Activated CD8-positive, alpha-beta memory T cell treated with anti-CD3 and anti-CD28 coated beads, Interleukin-2, amount 10 ng/mL, durations not matched to agents 7 days and 5 days (primary cell): ENCODE data around the gene HSPE1. TPM values are rescaled to one million over a fixed set of nuclear protein-coding genes. Genes with fewer than 3 reads are reported as not detected.
A peak's percentile ranks its signal among the peaks of the same experiment; 100 is the strongest.
"Not testable (repeated sequence)": the region's sequence is repeated elsewhere in the genome, so short reads cannot be mapped to it uniquely, and the experiment has no call there.

Source experiments
- ATAC-seq: fragments of 150-1000 bp; cut with Tn5 transposase; one replicate; pipeline ENCODE4 v1.10.0; 2021; ENCODE audit warnings: moderate library complexity
- CTCF ChIA-PET: fragments of 350-600 bp; sonication (Branson Sonifier 250); formaldehyde crosslinking; loops from one replicate; lab custom pipeline; 2021; ENCODE audit warnings: antibody characterized with exemption; lab: Charles Lee
- DNase-seq: peaks from one replicate; pipeline ENCODE4 v3.0.0-alpha.2; 2020
- H3K27ac Mint-ChIP-seq: one replicate; pipeline ENCODE4 v1.8.0; 2021; ENCODE audit warnings: mild to moderate bottlenecking, mixed read lengths
- H3K27me3 Mint-ChIP-seq: one replicate; pipeline ENCODE4 v1.8.0; 2021; ENCODE audit warnings: mixed read lengths
- H3K36me3 Mint-ChIP-seq: one replicate; pipeline ENCODE4 v1.8.0; 2021; ENCODE audit warnings: mild to moderate bottlenecking, mixed read lengths
- H3K4me1 Mint-ChIP-seq: one replicate; pipeline ENCODE4 v1.8.0; 2021; ENCODE audit warnings: mixed read lengths
- H3K4me3 Mint-ChIP-seq: one replicate; pipeline ENCODE4 v1.8.0; 2021; ENCODE audit warnings: mild to moderate bottlenecking, moderate library complexity, mixed read lengths
- H3K9me3 Mint-ChIP-seq: one replicate; pipeline ENCODE4 v1.8.0; 2022; ENCODE audit warnings: low read depth, mixed read lengths
- total RNA-seq, 2 experiments: library from RNA; stranded (reverse); gene quantifications; one replicate each; pipeline ENCODE4 v1.2.3, GENCODE V29; 2021

The HSPE1 gene
- 100 to 1,000 TPM; 149 to 170 TPM for total RNA-seq

GRCh38 chr2:197499594-197500502, at the start of gene HSPE1, which contains the start of gene HSPD1:
Gene HSPE1 (plus strand): TSS chr2:197500379. CDS start chr2:197500437, 58 bp downstream.
Gene HSPD1 (minus strand): TSS chr2:197499840. CDS start chr2:197498848, 992 bp downstream.
- Mint-ChIP-seq H3K27me3 (no peaks in the 10 kb centered on the region), H3K27ac (peak within 1 kb of the TSS; percentile 98), H3K4me3 (peak within 1 kb of the TSS; percentile 100), H3K4me1 (peaks cover 57% of the 10 kb centered on the region), H3K9me3 (no peaks in the 10 kb centered on the region), H3K36me3 (peaks cover 72% of the 10 kb centered on the region)
- ATAC-seq: peak; percentile 86
- DNase-seq: peak; percentile 99
- CTCF ChIA-PET: interaction anchor here (0.8 to 2.6 kb wide), 7 partner anchors 9 to 280 kb away, joined by 3 to 13 read pairs (median 3); partner anchors contain the start of genes MOB4 and SF3B1

GRCh38 chr2:197450465-197450864, 49.7 kb upstream of the HSPE1 start:
- no peaks in the 10 kb centered on the region for H3K9me3 Mint-ChIP-seq
- no peak overlapping the region for H3K27ac Mint-ChIP-seq
- CTCF ChIA-PET: interaction anchor here (1.1 to 1.8 kb wide), 2 partner anchors 11 to 15 kb away, joined by 4 read pairs; partner anchors contain the start of gene SF3B1
- peaks cover 3% of the 10 kb centered on the region for H3K36me3 Mint-ChIP-seq
- peaks cover 3% of the 10 kb centered on the region for H3K27me3 Mint-ChIP-seq
- no peak overlapping the region for H3K4me3 Mint-ChIP-seq
- DNase-seq (no peak), ATAC-seq (no peak)
- peaks cover 23% of the 10 kb centered on the region for H3K4me1 Mint-ChIP-seq

- CTCF ChIA-PET: interaction anchor here (0.9 to 1.8 kb wide), 4 partner anchors 8 to 26 kb away, joined by 3 to 4 read pairs (median 4); partner anchors contain the start of gene SF3B1
- H3K27ac Mint-ChIP-seq, DNase-seq, H3K4me3 Mint-ChIP-seq, H3K36me3 Mint-ChIP-seq, ATAC-seq, H3K27me3 Mint-ChIP-seq, H3K9me3 Mint-ChIP-seq: not testable (repeated sequence)
- H3K4me1 Mint-ChIP-seq: peaks cover 28% of the 10 kb centered on the region
These were observed 49.2 kb upstream of the HSPE1 start for GRCh38 chr2:197450935-197451358.

- H3K27ac Mint-ChIP-seq: peak overlapping the region; percentile 100
- ATAC-seq (no peak), DNase-seq (no peak)
- H3K4me3 Mint-ChIP-seq: peak overlapping the region; percentile 94
- peaks cover 9% of the 10 kb centered on the region for H3K36me3 Mint-ChIP-seq
- no peaks in the 10 kb centered on the region for H3K9me3 Mint-ChIP-seq
- H3K4me1 Mint-ChIP-seq: peaks cover 36% of the 10 kb centered on the region
- peaks cover 3% of the 10 kb centered on the region for H3K27me3 Mint-ChIP-seq
- CTCF ChIA-PET: interaction anchor here (0.6 to 2.0 kb wide), 7 partner anchors 12 to 64 kb away, joined by 3 to 8 read pairs (median 4); partner anchors contain the start of gene SF3B1
These were observed 47.4 kb upstream of the HSPE1 start for GRCh38 chr2:197452754-197453122.

GRCh38 chr2:197453123-197453913, 46.9 kb upstream of the HSPE1 start, which contains the start of gene COQ10B:
Gene COQ10B (plus strand): TSS chr2:197453552. CDS start chr2:197453561, 9 bp downstream.
- peaks cover 10% of the 10 kb centered on the region for H3K36me3 Mint-ChIP-seq
- H3K27me3 Mint-ChIP-seq: no peaks in the 10 kb centered on the region
- H3K27ac Mint-ChIP-seq: peak within 1 kb of the TSS; percentile 100
- peak within 1 kb of the TSS; percentile 94 for H3K4me3 Mint-ChIP-seq
- CTCF ChIA-PET: interaction anchor here (0.6 to 2.0 kb wide), 7 partner anchors 13 to 63 kb away, joined by 3 to 8 read pairs (median 4); partner anchors contain the start of gene SF3B1
- ATAC-seq (peak; percentile 92), DNase-seq (peak; percentile 100)
- peaks cover 38% of the 10 kb centered on the region for H3K4me1 Mint-ChIP-seq
- H3K9me3 Mint-ChIP-seq: no peaks in the 10 kb centered on the region

- Mint-ChIP-seq H3K9me3 (no peaks in the 10 kb centered on the region), H3K27me3 (no peaks in the 10 kb centered on the region), H3K4me3 (peak overlapping the region; percentile 94), H3K36me3 (peaks cover 11% of the 10 kb centered on the region), H3K4me1 (peaks cover 38% of the 10 kb centered on the region), H3K27ac (peak overlapping the region; percentile 100)
- DNase-seq: no peak
- CTCF ChIA-PET: interaction anchor here (1.2 to 2.0 kb wide), 3 partner anchors 13 to 21 kb away, joined by 4 to 8 read pairs (median 8); partner anchors contain the start of gene SF3B1
- no peak for ATAC-seq
These were observed 46.2 kb upstream of the HSPE1 start for GRCh38 chr2:197453914-197454398.

- H3K9me3 Mint-ChIP-seq: no peaks in the 10 kb centered on the region
- CTCF ChIA-PET: interaction anchor here (0.9 kb wide), 1 partner anchor 59 kb away, joined by 3 read pairs; no protein-coding TSS in a partner anchor
- ATAC-seq (no peak), DNase-seq (no peak)
- peak overlapping the region; percentile 94 for H3K4me3 Mint-ChIP-seq
- H3K27ac Mint-ChIP-seq: peak overlapping the region; percentile 100
- no peaks in the 10 kb centered on the region for H3K27me3 Mint-ChIP-seq
- H3K36me3 Mint-ChIP-seq: peaks cover 15% of the 10 kb centered on the region
- H3K4me1 Mint-ChIP-seq: peaks cover 43% of the 10 kb centered on the region
These were observed 45.3 kb upstream of the HSPE1 start for GRCh38 chr2:197454923-197455322.

GRCh38 chr2:197455428-197455827, 44.8 kb upstream of the HSPE1 start:
- DNase-seq: no peak
- H3K4me3 Mint-ChIP-seq: peak overlapping the region; percentile 11
- CTCF ChIA-PET: interaction anchor here (0.9 kb wide), 1 partner anchor 58 kb away, joined by 3 read pairs; no protein-coding TSS in a partner anchor
- H3K9me3 Mint-ChIP-seq: no peaks in the 10 kb centered on the region
- no peaks in the 10 kb centered on the region for H3K27me3 Mint-ChIP-seq
- peak overlapping the region; percentile 43 for H3K27ac Mint-ChIP-seq
- H3K36me3 Mint-ChIP-seq: peaks cover 18% of the 10 kb centered on the region
- H3K4me1 Mint-ChIP-seq: peaks cover 43% of the 10 kb centered on the region
- ATAC-seq: no peak

GRCh38 chr2:197460649-197461048, 39.5 kb upstream of the HSPE1 start:
- peaks cover 35% of the 10 kb centered on the region for H3K36me3 Mint-ChIP-seq
- CTCF ChIA-PET: interaction anchor here (0.6 kb wide), 1 partner anchor 30 kb away, joined by 4 read pairs; no protein-coding TSS in a partner anchor
- no peak for ATAC-seq

GRCh38 chr2:197461057-197461456, 39.1 kb upstream of the HSPE1 start:
- Mint-ChIP-seq H3K36me3 (peaks cover 33% of the 10 kb centered on the region), H3K4me3 (no peak overlapping the region), H3K27ac (no peak overlapping the region), H3K9me3 (no peaks in the 10 kb centered on the region), H3K4me1 (peaks cover 16% of the 10 kb centered on the region), H3K27me3 (no peaks in the 10 kb centered on the region)
- CTCF ChIA-PET: interaction anchor here (0.6 kb wide), 1 partner anchor 30 kb away, joined by 4 read pairs; no protein-coding TSS in a partner anchor
- DNase-seq: no peak
- no peak for ATAC-seq

More at GRCh38 chr2:197460649-197461048, 39.5 kb upstream of the HSPE1 start:
- Mint-ChIP-seq H3K27me3 (no peaks in the 10 kb centered on the region), H3K4me1 (peaks cover 19% of the 10 kb centered on the region), H3K27ac (no peak overlapping the region), H3K9me3 (no peaks in the 10 kb centered on the region), H3K4me3 (no peak overlapping the region)
- no peak for DNase-seq

GRCh38 chr2:197464175-197464574, 36.0 kb upstream of the HSPE1 start:
- Mint-ChIP-seq H3K9me3 (no peaks in the 10 kb centered on the region), H3K36me3 (peaks cover 43% of the 10 kb centered on the region)
- ATAC-seq: no peak

GRCh38 chr2:197472166-197472565, 28.0 kb upstream of the HSPE1 start:
- CTCF ChIA-PET: no interaction called here
- ATAC-seq (no peak), DNase-seq (no peak)
- peaks cover 5% of the 10 kb centered on the region for H3K4me1 Mint-ChIP-seq
- H3K27me3 Mint-ChIP-seq: no peaks in the 10 kb centered on the region
- peaks cover 36% of the 10 kb centered on the region for H3K36me3 Mint-ChIP-seq
- H3K4me3 Mint-ChIP-seq: no peak overlapping the region
- H3K27ac Mint-ChIP-seq: no peak overlapping the region
- no peaks in the 10 kb centered on the region for H3K9me3 Mint-ChIP-seq

More at GRCh38 chr2:197464175-197464574, 36.0 kb upstream of the HSPE1 start:
- Mint-ChIP-seq H3K4me3 (no peak overlapping the region), H3K27me3 (no peaks in the 10 kb centered on the region), H3K27ac (no peak overlapping the region), H3K4me1 (peaks cover 7% of the 10 kb centered on the region)
- CTCF ChIA-PET: no interaction called here
- no peak for DNase-seq
